AG09319 (cell line): ENCODE results near the gene PLA2G15.

ENCODE experiments used
- DNase-seq: peaks from one replicate; pipeline ENCODE4 v3.0.0-alpha.2; 2010; ENCODE audit warnings: low read depth; ENCODE audit errors: extremely low read depth
- TF ChIP-seq, protein P1 (sequence below): IDR thresholded peaks from 2 replicates; pipeline ENCODE4 v1.5.1; 2011; ENCODE audit warnings: low read depth, mild to moderate bottlenecking, inconsistent platforms, low read length, moderate library complexity

Gene PLA2G15

DNA sequence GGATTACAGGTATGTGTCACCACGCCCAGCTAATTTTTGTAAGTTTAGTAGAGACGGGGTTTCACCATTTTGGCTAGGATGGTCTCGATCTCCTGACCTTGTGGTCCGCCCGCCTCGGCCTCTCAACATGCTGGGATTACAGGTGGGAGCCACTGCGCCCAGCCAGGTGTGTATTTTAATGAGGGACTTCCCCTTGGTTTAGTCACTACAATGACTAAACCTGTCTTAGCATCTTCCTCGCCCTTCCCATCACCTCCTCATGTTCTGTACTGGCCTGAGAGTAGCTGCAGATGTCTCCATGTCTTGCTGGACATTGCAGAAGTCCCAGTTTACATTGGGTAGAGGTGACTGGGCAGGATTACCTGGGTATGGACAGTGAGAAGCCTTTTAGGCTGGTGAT is 28.7 kb downstream of the PLA2G15 start:
- DNase-seq: no peak
- TF ChIP-seq, protein P1, sequence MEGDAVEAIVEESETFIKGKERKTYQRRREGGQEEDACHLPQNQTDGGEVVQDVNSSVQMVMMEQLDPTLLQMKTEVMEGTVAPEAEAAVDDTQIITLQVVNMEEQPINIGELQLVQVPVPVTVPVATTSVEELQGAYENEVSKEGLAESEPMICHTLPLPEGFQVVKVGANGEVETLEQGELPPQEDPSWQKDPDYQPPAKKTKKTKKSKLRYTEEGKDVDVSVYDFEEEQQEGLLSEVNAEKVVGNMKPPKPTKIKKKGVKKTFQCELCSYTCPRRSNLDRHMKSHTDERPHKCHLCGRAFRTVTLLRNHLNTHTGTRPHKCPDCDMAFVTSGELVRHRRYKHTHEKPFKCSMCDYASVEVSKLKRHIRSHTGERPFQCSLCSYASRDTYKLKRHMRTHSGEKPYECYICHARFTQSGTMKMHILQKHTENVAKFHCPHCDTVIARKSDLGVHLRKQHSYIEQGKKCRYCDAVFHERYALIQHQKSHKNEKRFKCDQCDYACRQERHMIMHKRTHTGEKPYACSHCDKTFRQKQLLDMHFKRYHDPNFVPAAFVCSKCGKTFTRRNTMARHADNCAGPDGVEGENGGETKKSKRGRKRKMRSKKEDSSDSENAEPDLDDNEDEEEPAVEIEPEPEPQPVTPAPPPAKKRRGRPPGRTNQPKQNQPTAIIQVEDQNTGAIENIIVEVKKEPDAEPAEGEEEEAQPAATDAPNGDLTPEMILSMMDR: no peak

DNA sequence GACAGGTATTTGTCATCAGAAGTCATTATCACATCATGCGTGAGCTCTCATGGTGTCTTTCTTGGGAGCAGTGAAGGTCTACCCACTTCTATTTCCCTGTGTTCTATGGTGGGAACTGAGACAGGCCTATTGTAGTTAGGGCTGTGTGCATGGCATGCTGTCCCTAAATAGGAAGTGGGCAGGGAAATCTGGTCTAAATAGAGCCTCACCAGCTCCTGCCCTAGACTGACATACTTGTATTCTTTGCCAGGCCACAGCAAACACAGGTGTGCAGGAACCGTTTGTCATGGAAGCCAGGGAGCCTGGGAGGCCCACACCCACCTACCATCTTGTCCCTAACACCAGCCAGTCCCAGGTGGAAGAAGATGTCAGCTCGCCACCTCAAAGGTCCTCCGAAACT is 29.3 kb downstream of the PLA2G15 start:
- TF ChIP-seq, protein P1: no peak
- DNase-seq: no peak

DNA sequence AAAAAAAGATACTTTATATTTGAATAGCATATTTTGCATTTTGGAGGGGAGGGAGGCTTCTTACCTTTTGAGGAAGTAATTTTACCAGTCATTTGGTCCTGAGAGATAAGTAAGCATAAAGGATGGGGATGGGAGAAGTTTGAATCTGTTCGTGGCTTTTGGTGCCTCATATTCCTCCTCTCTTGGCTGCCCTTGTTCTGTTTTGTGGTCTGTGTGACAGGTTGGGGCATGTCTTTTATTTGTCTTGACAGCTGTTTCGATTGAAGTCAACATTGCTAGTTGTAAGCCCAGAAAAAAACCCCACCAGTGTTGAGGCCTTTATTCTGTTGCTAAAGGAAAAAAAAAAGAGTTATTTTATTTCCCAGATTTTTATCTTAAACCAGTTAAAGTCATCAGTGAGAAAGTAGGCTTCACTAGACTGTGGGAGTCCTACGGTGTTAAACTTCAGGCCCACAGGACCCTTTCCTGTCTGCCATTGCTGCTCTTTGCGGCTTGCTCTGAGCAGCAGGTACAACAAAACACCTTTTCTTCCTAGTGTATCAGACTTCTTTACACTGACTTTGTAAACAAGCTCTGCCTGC is 30.5 kb downstream of the PLA2G15 start:
- no peak for DNase-seq
- TF ChIP-seq, protein P1: no peak

DNA sequence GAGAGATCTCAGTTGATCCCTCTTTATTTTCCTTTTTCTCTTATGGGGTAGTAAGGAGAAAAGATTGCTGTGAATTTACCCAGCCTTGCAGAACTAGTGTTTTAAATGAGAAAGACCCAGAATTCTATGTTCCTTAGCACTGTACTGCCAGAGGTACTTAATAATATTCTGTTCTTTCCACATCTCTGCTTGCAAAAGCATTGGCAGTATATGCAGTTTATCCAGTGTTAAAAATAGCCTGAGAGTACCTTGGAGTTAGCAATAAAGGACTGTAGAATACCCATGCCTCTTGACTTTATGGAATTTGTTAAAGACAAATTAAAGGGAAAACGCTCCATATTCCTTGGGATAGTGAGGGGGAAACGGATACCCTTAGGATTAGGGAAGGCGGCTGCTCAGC is 31.1 kb downstream of the PLA2G15 start:
- TF ChIP-seq, protein P1: no peak
- no peak for DNase-seq

DNA sequence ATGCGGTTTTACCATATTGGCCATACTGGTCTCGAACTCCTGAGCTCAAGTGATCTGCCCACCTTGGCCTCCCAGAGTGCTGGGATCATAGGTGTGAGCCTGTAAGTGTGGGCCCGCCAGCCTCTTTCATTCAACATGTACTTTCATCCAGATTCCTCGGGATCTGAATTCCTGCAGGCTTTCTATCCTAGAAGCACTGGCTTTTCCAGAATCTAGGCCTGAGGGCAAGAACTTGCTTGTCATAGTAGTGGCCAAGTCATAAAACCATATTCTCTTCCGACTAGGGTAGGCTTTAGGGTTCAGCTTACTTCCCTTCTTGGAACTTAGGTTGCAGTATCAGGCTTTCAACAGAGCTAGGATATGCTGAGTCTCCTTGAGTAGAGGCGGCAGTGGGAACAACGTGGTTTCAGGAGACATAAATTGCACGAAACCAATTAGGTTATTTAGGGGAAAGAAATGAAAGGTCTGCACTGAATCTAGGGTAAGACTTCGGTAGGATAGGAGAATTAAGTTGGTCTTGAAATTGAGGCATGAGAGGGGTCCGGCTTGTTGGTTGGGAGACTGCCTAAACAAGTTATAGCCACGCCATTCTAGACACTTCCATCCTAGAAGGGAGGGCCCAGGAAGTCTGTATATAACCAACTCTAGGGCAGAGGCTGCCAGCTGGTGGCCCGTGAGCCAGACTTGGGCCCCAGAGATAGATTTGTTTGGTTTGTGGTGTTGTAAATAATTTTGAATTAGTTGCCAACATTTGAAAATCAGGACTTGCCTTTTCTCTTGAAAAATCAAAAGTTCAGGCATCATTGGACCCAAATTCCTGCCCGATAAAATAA is 34.8 kb downstream of the PLA2G15 start:
- TF ChIP-seq, protein P1: no peak
- no peak for DNase-seq

DNA sequence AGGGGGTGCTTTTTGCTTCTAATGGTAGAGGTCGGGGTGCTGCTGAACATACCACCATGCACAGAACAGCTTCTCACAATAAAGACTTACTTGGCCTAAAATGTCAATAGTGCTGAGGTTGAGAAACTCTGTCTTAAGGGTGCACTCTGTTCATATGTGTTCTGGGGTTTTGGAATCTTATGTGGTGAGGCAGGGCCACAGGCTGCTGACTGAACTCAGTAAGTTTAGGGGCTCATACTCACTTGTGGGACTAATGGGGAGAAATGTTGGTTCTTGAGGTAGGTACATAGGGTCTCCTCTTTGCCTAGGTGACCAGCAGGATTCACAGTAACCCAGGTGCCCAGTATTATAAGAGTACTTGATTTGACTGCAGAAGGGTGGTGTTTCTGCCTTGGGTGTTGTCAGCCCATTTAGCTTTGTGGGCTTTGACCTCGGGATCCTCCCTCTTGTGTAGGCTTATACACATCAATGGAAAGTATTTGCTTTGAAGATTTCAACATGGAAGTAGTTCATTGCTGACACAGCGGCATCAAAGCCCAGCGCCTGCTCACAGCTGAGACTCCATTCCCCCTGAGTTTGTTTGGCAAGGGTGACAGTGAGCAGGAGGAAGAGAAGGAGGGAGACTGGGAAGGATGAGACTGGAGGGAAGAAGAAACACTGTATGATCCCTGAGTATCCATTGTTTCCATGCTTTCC is 36.3 kb downstream of the PLA2G15 start:
- TF ChIP-seq, protein P1: no peak

DNA sequence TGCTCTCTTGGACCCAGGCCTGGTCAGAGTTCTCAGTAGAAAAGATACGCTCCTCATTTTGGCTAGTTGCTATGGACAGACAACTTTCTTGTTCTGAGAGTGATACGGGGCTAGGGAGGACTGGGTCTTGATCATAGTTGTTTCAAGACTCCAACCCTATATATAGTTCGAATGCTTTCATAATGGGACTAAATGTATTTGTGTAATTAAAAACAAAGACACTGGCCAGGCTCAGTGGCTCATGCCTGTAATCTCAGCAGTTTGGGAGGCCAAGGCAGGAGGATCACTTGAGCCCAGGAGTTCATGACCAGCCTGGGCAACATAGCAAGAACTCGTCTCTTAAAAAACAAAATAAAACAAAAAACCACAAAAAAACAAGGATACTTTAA is 36.9 kb downstream of the PLA2G15 start:
- TF ChIP-seq, protein P1: no peak
- DNase-seq: no peak

More for the DNA sequence above, 36.3 kb downstream of the PLA2G15 start:
- no peak for DNase-seq
